Measurements from ENCODE around the gene FAM174B. TPM values are rescaled to one million over a fixed set of nuclear protein-coding genes. Genes with fewer than 3 reads are reported as not detected.

Gene FAM174B
- 19.9 and 20.1 TPM in 2 replicates for total RNA-seq (2014; rRNA removed; shearing (Covaris generic))

DNA sequence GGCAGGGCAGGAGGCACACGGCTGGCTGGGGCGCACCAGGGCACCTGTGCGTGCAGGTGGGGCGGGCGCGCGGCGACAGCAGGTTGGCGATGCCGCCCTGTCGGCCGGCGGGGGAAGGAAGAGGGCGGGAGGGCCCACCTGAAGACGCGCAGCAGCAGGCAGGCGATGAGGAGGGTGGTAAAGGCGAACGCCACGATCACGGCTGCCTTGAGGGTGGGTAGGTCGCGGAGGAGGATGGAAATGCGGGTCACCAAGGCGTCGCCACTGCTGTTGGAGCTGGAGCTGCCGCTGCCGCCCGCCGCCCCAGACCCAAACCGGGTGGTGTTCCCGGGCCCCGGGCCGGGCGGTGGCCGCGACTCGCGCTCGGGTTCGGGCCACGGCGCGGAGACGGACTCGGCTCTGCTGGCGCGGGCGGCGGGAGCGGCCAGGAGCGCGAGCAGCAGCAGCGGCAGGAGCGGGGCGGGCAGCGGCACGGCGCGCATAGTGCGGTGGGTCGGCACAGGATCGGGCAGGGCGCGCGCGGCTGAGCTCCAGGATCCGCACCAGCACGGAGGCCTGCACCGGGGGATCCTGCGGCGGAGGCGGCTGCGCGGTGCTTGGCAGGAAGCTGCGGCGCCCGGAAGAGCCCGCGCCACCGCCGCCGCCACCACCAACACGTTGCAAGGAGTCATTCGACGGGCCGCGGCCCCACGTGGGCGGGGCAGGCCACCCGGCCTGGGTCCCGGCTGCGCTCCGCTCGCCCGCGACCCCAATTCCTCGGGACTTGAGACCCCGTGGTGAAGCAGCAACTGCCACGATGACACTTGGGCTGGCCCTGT, at the start of gene FAM174B:
Gene FAM174B, minus strand, starts transcription at position 598 of the 818 bp plus-strand sequence.
- DNase-seq (ENCODE audit: low read depth), result peak; percentile 51

DNA sequence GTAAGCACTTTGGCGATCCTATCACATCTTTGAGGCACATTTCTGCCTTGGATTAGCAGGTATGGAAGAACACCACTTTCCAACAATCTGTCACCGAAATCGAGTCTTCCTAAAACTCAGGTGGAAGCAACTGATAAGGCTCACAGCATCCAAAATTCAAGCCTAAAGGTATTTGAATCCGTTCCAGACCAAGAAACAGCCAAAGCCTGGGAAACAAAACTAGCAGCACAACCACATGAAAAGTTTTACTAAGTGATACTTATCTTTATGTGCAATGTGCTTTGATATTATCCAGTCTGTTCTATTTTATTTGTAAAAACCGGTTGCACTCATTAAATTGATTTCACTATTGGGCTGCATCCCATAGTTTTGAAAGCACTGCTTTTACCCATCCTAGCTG, 40.5 kb upstream of the FAM174B start:
- no peak for DNase-seq (ENCODE audit: low read depth)

DNA sequence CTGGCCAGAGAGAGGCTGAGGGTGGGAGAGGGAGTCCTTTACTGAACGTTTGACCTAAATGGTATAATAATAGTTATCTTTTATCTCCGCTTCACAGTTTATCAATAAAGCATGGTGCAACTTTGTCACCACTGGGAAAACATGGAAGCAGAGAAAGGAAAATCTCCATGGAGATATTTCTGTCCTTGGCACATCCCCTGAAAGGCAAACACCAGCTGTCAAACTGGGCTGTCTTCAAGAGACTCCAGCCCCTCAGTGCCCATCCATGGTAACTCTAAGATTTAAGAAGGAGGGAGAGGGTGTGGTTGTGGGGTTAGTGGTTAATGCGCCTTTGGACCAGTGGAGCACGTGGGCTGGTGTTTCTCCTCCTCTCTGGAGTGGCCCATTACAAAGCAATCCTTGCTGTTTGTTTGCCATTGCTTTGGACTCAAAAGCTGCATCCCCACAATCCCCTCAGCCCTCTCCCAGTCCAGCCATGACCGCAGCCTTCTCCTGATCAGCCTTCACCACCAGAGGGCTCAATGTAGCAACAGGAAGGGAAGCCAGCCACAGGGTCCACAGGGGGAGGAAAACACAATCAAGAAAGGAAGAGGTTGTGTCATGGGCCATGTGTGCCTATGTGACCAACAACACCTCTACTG, 38.2 kb upstream of the FAM174B start:
- DNase-seq (ENCODE audit: low read depth), result peak; percentile 43

DNA sequence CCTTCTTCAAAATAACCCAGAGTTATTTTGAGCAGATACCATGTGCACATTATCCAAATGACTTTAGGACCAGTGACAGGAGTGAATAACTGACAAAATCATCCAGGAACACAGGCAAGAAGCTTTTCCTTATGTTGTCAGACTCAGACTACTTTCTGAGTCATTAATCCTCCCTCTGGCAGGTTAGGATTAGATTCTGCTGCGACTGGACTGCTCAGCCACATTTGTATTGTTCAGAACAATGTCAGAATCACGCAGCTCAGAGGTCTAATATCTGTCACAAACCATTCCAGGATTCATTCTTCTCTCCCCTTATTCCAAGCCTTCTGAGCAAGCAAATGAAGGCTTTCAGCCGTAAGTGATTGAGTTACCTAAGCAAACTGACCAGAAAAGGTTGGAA, 34.8 kb upstream of the FAM174B start:
- peak; percentile 48 for DNase-seq (ENCODE audit: low read depth)

DNA sequence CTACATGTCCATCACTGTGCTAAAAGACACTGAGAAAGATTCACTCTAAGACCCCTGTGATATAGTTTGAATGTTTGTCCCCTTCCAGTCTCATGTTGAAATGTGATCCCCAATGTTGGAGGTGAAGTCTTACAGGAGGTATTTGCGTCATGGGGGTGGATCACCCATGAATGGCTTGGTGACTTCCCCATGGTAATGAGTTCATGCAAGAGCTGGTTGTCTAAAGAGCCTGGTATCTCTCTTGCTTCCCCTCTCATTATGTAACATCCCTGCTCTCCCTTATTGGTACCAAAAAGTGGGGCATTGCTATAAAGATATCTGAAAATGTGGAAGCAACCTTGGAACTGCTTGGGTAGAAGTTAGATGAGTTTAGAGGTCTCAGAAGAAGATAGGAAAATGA, 32.2 kb upstream of the FAM174B start:
- no peak for DNase-seq (ENCODE audit: low read depth)

DNA sequence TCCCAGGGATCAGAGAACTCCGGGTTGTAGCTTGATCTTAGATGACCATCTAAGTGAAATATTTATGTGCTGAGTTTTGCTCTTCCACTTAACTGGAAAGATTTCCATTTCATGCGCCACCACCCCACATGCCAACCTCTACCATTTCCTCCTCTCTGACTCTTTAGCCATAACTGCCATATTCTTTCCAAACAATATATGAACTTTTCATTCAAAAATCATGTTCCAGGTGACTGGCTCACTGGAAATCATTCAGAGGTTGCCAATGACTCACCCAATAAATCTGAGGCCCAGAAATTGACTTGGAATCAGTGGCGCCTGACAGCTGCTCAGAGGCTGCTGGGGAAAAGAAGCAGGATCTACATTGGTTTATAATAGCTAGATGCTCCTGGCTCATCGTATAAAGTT, 31.6 kb upstream of the FAM174B start:
- DNase-seq (ENCODE audit: low read depth), result peak; percentile 91

DNA sequence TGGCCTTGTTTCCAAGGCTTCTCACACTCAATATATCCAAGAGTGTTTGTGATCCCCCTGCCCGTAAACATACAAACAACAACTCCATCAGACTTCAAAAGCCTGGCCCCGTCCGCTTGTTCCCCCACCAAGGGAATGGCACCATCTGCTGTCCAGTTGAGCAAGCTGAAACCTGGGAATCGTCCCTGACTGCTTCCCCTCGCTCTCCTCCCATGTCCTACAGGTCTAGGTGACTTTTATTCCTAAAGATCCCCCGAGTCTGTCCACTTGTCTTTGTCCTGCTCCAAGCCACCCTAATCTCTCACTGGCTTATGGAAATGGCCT, 27.9 kb upstream of the FAM174B start:
- no peak for DNase-seq (ENCODE audit: low read depth)

DNA sequence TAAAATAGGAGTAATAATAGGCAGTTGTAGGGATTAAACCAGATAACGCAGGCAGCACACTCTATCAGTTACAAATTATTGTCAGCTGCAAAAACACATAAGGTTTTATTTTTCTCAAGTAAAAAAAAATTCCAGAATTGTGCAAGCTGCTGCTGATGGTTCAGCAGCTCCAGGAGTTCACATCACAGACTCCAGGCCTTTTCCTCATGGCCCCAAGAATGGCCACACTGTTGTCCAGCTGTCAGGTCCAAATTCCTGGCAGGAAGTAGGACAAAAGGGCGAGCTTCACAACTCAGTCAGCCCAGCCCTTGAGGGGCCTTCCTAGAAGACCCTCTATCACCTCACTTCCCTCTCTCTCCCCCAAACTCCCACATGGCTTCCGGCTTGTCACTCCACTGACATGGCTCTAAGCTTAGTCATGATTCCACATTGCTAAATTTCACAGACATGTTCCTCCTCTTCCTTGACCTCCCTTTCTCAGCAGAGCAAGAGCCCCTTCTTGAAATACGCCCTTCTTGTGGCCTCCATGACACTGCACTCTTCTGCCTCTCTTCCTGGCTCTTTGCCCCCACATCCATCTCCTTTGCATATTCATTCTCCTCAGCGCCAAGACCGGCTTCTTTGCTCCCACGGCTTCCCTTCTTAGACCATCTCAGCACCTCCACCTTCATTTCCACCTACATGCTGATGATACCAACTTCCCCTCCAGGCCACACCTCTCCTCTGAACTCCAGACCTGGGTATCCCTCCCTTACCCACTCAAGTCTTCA, 27.4 kb upstream of the FAM174B start:
- no peak for DNase-seq (ENCODE audit: low read depth)

DNA sequence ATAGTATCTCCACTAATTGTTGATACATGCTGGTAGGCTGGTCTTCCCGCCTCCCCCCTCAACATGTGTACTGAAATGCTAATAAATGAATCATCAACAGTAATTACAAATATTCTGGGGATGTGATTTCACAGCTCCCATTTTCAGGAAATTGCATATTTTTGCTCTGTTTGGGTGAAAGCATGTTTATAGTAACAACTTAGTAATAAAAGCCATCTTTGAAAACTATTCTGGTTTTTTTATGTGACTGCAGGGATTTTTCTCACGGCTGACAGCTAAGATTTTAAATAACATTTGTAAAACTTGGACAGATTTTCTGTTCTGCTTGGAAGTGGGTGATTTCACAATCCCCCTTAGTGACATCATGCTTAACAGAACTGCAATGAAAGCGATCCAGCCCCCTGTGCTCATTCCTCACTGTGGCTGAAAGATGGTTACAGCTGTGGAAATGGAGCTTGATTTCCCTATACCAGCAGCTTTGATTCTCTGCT, 25.6 kb upstream of the FAM174B start:
- DNase-seq (ENCODE audit: low read depth), result peak; percentile 78

DNA sequence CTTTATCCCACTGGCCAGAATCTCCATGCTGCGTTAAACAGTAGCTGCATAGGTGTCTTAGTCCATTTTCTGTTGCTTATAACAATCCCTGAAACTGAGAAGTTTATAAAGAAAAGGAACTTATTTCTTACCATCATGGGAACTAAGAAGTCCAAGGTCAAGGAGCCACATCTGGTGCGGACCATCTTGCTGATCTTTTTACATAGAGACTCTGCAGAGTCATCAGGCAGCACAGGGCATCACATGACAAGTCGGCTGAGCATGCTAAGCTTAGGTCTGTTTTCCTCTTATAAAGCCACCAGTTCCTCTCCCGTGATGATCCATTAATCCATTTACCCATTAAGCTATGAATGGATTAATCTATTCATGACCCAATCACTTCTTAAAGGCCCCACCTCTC, 22.4 kb upstream of the FAM174B start:
- DNase-seq (ENCODE audit: low read depth), result no peak

DNA sequence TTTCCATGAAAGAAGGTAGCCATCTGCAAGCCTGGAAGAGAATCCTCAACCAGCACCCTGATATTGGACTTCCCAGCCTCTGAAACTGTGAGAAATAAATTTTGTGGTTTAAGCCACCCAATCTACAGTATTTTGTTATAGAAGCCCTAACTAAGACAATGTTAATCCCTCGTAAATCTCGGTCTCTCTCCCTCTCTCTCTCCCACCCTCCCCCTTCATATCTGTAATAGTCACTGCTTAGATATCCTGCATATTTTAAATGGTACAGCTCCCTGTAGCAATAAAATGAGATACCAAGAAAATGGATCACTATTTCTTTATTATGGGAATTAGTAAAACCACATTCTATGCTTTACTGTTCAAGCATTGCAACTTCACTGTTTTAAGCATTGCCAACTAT, 21.0 kb upstream of the FAM174B start:
- DNase-seq (ENCODE audit: low read depth), result no peak

DNA sequence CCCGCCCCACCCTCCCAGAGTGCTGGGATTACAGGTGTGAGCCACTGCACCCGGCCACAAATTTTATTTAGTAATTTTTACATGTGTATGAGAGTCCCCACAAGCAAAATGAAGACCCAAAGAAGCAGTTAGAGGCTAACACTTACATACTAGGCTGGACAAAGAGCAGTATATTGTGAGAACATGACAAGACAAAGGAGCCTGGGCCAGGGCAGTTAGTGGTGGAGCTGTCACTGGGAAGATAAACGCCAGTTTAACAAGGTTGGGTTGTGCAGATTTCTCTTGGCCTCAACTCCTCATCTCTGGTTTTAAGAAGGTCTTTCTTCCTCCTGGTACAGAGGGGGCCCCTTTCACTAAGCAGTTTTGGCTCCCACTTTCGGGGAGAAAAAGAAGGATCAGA, 19.9 kb upstream of the FAM174B start:
- DNase-seq (ENCODE audit: low read depth), result no peak

DNA sequence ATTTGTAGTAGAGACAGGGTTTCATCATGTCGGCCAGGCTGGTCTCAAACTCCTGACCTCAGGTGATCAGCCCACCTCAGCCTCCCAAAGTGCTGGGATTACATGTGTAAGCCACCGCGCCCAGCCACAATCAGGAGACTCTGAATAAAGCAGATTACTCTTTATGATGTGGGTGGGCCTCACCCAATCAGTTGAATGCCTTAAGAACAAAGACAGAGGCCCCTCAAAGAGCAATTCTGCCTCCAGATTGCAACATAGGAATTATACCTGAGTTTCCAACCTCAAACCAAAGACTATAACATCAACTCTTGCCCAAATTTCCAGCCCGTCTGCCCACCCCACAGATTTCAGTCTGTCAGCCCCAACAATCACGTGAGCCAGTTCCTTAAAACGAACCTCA, 18.8 kb upstream of the FAM174B start:
- no peak for DNase-seq (ENCODE audit: low read depth)

DNA sequence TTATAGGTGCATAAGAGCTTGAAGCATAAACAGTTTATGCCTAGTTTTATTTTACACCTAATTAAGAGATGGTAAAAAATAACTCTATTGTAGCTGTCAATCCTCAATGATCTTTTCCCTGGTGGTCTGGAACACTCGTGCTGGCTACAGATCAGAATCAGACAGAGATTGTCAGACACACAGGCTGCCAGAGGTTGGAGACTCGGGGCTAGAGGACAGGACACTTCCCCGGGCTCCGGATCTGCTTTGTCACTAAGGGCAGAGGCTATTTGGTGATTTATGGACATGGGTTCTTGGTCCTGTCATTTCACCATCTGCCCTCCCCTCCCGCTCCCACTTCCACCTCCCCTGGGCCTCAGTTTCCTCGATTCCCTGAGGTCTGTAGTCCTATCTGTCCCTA, 16.5 kb upstream of the FAM174B start:
- no peak for DNase-seq (ENCODE audit: low read depth)

DNA sequence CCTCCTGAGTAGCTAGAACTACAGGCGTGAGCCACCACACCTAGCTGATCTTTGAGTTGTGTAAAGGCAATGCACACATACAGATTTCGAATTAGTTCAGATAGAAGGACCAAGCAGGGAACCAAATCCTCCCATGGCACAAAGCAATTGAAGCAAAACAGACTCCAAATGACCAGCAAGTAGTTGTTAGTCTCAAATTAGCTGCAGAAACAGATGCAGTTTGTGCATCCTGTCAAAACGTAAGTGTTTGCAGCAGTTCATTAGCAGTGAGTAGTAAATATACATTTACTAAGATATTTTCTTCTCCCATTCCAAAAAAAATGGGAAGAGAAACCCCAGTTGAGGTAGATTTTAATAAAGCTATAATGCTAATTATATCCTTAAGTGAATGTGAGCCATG, 15.8 kb upstream of the FAM174B start:
- DNase-seq (ENCODE audit: low read depth), result no peak

DNA sequence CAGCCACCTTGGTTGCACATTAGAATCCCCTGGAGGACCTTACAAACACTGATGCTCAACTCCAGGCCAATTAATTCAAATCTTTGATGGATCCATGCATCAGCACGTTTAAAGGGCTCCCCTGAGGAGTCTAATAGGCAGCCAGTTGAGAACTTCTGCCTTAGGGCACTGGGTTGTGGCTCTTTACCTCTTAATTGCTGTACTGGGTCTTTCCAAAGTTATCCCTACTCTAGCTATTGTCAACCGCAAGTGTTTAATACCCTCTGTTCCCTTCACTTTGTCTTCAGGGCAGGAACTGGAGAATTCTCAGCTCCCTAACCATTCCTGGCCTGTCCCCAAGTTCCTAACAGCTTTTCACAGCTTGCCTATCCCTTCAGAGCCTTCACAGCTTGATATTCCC, 15.0 kb upstream of the FAM174B start:
- no peak for DNase-seq (ENCODE audit: low read depth)

DNA sequence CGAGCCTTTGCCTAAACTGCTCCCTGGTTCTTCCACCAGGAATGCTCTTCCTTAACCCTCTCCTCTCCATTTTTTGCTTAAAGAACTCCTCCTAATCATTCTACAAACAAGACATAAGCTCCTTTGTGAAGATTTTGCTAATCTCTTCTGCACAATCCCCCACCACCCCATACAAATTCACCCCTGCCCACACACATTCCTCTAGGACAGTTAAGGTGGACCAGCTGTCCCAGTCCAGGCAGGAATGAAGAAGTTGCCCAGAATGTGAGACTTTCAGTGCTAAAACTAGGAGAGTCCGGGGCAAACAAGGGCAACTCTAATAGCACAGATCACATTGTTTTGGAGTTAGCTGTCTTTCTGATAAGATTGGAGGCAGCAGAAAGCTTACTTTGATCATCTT, 13.9 kb upstream of the FAM174B start:
- DNase-seq (ENCODE audit: low read depth), result no peak

DNA sequence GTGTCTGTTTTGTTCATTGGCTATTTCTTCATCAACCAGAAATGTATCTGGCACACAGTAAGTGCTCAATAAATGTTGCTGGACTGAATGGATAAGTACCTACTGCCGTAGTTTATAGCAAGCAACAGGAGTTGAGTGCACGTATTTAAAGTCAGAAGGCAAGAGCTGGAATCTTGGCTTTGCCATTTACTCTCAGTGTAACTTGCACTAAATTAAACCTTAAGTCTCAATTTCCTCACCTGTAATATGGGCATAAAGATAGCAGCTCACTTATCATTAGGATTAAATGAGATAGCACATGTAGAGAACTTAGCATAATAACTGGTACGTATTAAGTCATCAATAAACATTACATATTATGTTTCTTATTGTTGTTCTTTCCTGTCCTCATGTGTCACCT, 13.0 kb upstream of the FAM174B start:
- DNase-seq (ENCODE audit: low read depth), result no peak

DNA sequence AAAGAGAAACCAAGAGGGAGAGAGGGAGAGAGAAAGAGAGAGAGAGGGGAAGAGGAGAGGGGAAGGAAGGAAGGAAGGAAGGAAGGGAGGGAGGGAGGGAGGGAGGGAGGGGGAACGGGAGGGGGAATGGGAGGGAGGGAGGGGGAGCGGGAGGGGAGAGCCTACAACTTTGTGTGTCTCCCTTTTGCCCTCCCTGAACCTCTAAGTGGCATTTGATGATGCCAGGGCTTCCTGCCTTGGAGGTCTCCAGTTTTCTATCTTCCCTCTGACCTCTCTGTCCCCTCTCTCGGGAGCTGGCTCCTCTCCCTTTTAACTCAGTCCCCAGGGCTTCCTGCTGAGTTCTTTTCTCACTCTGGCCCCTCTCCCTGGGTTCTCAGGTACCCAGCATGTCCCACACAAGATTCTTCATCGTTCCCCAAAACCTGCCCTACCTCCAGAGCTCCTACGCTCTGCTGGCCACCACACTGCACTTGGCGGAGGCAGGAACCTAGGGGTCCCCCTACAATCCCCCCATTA, 12.5 kb upstream of the FAM174B start:
- DNase-seq (ENCODE audit: low read depth), result no peak

DNA sequence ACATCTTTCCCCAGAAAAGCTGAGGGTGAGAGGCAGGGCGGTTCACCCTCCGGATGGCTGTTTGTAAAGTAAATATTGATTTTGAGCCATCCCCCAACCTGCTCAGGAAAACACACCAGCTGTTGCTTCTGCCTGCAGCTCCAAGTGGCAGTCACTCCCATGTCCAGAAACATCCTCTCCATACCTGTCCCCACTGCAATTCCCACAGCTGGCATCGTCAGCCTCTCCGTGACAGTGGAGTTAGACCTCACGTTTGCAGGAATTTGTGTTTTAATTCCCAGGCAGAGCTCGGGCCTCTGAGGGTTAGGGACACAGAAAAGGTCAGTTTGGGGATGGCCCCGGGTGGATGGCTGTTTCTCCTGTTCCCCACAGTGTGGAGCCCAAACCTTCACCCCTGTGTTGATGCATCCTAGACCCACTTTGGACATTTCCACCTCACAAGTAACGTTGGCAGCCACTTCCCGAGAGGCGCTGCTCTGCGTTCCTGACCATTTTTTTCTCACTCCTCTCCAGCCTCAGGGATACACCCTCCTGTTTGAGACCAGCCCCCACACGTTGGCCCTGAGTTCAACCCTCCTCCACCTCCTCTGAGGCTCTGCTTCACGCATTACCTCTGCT, 11.8 kb upstream of the FAM174B start:
- DNase-seq (ENCODE audit: low read depth), result no peak

DNA sequence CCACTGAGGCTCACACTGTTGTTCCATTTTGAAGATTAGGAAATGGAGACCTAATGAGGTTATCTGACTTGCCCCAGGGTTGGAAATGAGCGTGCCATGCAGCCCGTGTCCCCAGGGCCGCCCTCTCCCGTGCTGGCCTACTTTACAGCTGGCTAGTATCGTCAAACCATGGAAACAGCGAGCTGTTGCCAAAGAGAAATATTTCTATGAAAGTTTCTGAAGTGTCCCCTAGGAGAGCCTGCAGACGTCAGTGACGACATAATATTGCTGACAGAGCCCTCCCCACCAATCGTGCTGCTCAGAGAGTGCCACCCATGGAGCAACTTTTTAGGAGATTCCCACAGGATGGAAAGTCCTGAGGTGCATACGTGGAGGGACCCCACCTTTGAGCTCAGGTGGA, 11.2 kb upstream of the FAM174B start:
- no peak for DNase-seq (ENCODE audit: low read depth)

DNA sequence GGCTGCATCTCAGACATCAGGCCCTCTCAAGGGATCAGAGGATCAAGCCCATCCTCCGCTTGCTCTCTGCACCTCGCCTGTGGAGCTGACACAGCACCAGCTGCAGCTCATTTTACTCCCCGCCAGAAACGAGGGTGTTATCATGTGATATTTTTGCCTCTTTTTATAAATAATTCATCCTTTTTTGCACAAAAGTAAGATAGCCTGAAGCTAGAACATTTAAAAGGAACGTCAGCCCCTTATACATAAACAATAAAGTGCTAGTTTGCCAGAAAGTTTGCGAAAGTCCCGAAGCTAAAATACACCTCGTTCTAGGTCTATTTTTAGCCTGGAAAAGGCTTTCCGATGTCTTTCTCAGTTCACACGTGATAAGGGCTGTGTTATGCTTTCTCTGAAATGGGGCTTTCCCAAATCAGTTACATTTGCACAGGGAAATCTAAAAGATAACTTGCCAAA, 9.6 kb upstream of the FAM174B start:
- DNase-seq (ENCODE audit: low read depth), result peak; percentile 58
